Vagina (tissue), 2 donors: ENCODE measurements around the gene INSYN2A.

Experiments
- POLR2A ChIP-seq, 2 donors: fragments of 450-650 bp; IDR thresholded peaks; one replicate each; pipeline ENCODE4 v1.6.1; 2017; ENCODE audit warnings: antibody characterized with exemption in 2 of 2, mild to moderate bottlenecking in 2 of 2, moderate library complexity in 2 of 2
- TF ChIP-seq, protein P1 (sequence below), 3 experiments: fragments of 450-650 bp in 2 of 3; fragments of 200-600 bp in 1 of 3; sonication (generic) in 1 of 3; IDR thresholded peaks; one replicate each; pipeline ENCODE4 v1.5.1; 2017 to 2019; ENCODE audit warnings: antibody characterized with exemption in 3 of 3, mild to moderate bottlenecking in 2 of 3, moderate library complexity in 2 of 3

DNA sequence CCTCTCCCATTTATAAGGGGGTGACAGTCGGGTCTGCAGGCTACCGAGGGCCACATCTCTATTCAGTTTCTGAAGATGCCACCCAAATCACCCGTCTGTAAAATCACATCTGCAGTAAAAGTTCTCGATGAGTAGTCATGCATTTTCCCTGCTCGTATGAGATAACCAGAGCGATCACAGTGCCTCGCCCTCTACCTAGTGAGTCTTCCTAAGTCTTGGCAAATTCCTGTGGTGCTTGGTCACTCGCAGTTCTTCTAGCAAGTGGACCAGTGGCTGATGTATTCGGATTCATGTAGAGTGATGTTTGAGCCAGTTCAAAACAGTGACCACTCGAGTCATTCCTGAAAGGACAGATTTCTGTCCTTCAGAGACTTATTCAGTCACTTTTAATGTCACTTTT lies 44.9 kb downstream of the INSYN2A start:
- TF ChIP-seq, protein P1, sequence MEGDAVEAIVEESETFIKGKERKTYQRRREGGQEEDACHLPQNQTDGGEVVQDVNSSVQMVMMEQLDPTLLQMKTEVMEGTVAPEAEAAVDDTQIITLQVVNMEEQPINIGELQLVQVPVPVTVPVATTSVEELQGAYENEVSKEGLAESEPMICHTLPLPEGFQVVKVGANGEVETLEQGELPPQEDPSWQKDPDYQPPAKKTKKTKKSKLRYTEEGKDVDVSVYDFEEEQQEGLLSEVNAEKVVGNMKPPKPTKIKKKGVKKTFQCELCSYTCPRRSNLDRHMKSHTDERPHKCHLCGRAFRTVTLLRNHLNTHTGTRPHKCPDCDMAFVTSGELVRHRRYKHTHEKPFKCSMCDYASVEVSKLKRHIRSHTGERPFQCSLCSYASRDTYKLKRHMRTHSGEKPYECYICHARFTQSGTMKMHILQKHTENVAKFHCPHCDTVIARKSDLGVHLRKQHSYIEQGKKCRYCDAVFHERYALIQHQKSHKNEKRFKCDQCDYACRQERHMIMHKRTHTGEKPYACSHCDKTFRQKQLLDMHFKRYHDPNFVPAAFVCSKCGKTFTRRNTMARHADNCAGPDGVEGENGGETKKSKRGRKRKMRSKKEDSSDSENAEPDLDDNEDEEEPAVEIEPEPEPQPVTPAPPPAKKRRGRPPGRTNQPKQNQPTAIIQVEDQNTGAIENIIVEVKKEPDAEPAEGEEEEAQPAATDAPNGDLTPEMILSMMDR (IDR thresholded peaks at IDR 0.05), result no peak
- TF ChIP-seq POLR2A (IDR thresholded peaks at IDR 0.05), result no peak
